Suppressor macrophage (primary cell): ENCODE results near the gene AKNAD1.
A peak's percentile ranks its signal among the peaks of the same experiment; 100 is the strongest.

Source experiments
- DNase-seq, 4 experiments: peaks; one replicate each; pipeline ENCODE4 v3.0.0-alpha.2; 2020 to 2022

Gene AKNAD1

DNA sequence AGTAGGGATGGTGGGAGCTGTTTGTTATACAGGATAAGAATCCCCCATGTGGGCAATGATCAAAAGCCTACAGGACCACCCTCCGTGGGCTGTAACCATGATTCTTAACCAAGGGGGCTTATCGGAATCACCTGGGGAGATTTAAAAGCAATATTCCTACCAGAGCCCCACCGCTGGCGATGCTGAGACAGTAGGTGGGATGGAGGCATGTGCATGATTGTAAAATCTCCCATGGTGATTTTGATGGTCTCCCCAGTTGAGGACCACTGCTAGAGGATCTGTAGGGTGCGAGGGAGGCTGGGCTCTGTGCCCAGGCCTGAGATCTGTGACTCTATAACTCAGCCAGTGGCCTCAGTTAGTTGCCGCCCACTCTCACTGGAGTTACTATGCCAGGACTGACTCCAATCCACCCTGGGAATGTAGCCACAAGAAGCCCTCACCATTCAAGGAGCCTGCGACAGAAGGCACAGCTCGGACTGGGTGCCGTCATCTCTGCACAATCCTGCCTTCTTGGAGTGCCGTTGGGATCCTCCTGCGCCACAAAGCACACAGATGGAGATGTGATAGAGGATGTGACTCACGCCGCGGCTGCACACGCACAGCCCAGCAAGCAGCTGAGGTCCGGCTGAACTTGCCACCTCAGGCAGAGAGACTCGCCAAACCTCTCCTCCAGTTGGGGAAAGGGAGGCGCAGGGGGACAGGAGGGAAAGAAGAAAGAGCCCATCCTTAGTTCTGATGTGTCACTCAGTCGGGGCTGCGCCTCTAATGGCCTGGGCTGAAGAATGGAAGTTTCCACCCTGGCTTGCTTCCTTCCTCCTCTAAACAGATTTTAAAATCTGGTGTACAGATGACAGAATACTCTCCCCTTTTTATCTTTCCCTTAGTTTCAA, 26.5 kb downstream of the AKNAD1 start:
- peak; percentile 42 to 69 (median 66) for DNase-seq

GRCh38 chr1:108829498-108829916, 27.4 kb downstream of the AKNAD1 start:
- DNase-seq = peak in 2 of 4 experiments; percentile 22 to 48

DNA sequence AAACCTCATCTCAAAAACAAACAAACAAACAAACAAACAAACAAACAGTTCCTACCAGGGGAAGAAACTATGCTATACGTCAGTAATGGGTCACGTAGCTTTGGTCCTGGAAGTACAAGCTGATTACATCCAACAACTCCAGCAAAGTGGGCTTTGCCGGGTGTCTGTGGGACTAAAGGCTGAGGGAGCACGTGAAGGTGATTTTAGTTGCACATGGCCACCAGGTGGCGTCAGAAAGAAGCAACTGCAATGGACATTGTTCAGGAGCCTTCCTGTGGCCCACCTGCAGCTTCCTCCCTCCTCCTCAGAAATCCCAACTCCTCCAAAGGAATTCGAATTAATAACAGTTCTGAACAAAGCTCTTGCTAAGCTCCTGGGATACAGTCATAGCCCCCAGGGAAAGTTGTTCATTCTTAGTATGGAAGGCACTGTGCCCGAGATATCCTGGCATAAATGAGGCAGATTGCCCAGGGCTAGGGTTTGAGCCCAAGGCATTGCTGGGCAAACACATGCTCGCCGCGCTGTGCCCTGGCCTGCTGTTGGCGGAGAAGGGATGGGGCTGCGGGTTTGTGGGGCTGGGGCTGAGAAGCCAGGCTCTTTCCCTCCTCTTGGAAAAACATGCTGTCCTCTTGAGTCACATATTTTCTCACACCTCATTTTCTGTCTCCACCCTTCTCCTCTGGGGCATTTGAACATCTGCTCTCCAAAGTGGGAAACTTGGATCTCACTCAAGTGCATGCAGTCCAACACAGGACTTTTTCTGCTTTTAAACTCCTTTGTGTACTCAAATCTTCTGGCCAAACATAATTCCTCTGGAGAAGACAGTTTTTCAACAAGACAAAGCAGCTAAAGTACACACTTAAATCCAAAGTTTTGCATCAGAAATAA, 28.6 kb downstream of the AKNAD1 start:
- peak; percentile 58 to 85 (median 72) for DNase-seq

GRCh38 chr1:108826081-108826635, 30.7 kb downstream of the AKNAD1 start:
- DNase-seq = no peak

DNA sequence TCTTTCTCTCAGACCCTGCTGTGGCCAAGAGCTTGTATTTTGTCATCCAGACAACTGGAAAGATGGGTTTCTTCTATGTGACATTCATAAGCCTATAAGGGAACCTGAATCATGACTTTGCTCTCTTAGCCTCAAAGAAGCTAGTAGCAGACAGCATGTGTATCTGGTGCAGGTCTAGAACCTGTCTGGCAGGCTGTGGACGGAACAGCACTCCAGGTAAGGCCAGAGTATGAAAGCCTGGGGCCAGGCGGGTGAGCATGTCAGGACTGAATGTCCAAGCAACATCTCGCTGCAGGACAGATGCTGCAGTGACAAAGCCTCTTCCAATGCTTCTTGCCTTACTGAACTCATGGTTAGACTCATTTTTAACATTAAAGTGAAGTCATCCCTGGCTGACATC, 32.8 kb downstream of the AKNAD1 start:
- no peak for DNase-seq

DNA sequence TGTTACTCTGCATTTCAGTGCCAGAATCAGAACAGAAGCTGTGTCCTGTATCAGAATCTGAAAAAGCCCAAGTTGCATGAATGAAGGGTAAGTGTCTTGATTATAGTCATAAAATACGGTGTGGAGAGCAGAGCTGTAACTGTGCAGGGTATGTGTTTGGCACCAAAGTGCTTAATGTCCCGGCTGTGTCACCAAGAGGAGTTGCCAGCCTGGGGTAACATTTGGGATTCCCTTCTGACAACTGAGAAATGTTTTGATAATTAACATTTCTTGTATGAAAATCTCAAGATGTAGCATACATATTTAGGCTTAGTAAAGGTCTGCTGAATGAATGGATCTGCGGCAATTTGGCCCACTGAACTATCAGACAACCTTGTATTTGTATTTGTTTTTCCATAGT, 33.3 kb downstream of the AKNAD1 start:
- no peak for DNase-seq

GRCh38 chr1:108819878-108820277, 37.0 kb downstream of the AKNAD1 start:
- no peak for DNase-seq

- DNase-seq = no peak
These were observed 39.1 kb downstream of the AKNAD1 start for GRCh38 chr1:108817811-108818210.

DNA sequence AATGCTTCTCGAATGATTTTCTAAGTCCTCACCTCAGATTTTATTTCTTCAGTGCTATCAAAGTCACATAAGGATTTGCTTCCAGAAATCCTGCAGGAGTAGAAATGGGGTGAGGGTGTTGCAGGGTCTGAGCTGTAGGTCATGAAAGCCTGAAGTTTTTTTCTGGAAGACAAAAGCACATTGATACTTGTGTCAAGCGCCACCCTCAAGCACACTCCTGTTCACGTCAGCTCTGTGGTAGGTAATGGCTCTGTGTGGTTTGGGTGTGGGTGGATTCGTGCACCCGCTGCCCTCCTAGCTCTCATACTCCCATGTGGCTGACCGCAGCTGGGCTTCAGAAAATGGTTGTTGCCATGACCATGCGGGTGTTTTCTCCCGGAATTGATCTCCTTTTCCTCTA, 39.9 kb downstream of the AKNAD1 start:
- no peak for DNase-seq

- DNase-seq = peak; percentile 35 to 59 (median 52)
These were observed 40.6 kb downstream of the AKNAD1 start for GRCh38 chr1:108816049-108816893.

DNA sequence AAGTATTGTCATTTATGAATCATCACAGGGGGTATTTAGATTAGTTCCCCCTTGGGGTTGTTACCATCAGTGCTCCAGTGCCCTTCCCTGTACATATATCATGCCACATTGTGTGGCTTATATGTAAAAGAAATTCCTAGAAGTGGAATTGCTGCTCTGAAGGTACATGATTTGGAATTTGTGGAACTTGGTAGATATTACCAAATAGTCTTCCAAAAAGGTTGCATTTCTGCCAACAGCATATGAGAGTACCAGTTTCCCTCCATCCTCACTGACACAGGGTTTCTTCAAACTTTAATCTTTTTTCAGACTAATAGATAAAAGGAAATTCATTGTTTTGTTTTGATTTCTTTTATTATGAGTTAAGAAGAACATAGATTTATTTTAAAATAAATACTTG, 41.3 kb downstream of the AKNAD1 start:
- no peak for DNase-seq

DNA sequence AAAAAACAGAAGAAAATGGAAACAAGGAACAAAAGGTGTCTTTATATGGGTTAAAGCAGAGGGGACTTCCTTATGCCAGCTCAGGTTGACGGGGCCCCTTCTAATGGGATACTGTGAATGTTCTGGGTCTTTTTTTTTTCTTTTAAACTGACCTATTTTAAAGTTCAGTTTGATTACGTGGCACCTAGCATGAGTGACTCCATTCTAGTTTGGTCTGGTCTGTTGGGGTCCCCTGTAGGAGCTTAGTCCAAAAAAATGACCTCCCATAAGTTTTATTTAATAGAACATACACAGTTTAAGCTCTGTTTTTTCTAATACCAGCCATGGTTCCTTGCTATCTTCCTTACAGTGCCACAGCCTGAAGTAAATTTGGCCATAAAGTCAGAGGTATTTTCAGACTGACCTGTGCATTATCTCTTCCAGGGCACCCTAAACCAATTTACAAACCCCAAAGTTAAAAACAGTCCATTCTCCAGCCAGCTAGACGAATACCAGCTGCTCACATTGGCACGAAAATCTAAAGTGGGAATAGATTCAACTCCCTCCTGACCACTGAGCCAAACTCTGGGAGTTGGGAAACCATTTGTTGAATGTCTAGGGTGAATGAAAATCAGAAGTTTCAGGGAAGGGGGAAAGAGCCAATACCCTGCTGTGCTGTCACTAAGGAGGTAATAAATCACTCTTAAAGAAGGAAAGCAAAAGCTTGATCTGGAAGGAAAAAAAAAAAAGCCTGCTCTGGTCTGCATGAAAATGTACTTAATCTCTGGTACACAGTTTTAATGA, 42.4 kb downstream of the AKNAD1 start:
- DNase-seq = no peak

DNA sequence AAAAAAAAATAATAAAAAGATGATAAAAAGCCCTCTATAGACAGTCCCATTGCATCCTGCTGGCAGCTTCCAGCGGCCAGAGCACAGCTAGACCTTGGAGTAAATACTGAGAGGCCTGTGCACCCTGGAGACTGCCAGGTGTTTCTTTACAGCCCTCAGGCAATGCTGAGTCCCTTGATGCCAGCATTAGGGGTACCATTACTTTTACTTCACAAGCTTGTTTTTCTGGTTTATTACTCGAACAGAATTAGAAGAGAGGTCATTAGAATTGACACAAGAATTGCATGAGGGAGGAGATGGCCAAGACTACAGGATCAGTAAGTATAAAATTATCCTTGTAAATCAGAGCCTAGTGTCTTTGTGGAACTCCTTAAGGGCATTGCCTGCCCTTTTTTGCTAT, 43.6 kb downstream of the AKNAD1 start:
- no peak for DNase-seq

DNA sequence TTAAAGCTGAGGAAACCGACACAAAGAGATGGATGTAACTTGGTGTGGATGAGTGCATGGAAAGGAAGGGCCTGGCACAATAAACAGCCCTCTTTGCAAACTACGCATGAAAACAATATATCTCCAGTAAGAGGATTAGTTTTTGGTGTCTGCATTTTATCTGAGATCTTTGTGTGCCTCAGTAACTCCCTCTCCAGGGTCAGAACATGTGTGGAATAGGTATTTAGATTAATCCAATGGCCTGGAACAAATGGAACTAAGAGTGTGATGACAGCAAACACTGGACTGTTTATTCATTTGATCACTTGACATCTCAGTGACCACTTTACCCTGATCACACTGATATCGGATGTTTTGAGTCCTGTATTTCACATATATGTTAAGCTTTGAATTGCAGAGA, 45.3 kb downstream of the AKNAD1 start:
- no peak for DNase-seq

GRCh38 chr1:108808438-108808837, 48.5 kb downstream of the AKNAD1 start:
- DNase-seq = no peak

DNA sequence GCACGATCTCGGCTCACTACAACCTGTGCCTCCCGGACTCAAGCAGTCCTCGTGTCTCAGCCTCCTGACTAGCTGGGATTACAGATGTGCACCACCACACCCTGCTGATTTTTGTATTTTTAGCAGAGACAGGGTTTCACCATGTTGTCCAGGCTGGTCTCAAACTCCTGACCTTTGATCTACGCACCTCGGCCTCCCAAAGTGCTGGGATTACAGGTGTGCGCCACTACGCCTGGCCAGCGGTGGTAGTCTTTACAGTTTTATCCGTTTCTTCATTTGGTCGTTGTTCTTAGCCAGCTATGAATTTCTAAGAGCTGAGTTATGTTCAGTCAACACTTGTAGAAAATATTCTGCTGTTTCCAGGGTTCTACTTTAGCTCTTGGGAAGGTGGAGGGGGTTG, 53.3 kb downstream of the AKNAD1 start:
- DNase-seq = no peak

DNA sequence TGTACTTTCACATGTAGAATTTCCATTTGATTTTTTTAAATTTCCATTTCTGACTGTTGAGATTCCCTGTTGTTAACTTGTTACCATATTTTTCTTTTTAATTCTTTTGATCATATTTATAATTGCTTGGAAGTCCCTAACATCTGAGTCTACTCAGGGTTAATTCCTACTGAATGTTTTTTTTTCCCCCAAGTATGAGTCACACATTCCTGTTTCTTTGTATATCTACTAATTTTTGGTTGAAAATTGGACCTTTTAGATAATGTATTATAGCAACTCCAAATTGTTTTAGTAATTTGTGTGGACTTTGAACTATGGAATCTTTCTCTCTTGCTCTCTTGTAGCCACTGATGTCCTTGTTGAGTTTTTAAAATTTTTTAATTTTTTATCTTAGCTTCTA, 55.8 kb downstream of the AKNAD1 start:
- DNase-seq = no peak

- no peak for DNase-seq
These were observed 57.9 kb downstream of the AKNAD1 start for GRCh38 chr1:108799001-108799400.

GRCh38 chr1:108792420-108792819, 64.5 kb downstream of the AKNAD1 start:
- no peak for DNase-seq

- no peak for DNase-seq
These were observed 65.1 kb downstream of the AKNAD1 start for GRCh38 chr1:108791790-108792189.

DNA sequence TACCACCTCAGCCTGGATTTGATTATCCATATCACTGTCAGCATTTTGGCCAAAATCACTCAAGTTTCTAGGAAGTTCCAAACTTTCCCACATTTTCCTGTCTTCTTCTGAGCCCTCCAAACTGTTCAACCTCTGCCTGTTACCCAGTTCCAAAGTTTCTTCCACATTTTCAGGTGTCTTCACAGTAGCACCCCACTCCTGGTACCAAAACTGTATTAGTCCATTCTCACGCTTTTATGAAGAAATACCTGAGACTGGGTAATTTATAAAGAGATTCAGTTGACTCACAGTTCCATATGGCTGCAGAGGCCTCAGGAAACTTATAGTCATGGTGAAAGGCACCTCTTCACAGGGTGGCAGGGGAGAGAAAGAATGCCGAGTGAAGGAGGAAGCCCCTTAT, 71.0 kb downstream of the AKNAD1 start:
- no peak for DNase-seq
